ENCODE data around the gene PPT2.

Gene PPT2

DNA sequence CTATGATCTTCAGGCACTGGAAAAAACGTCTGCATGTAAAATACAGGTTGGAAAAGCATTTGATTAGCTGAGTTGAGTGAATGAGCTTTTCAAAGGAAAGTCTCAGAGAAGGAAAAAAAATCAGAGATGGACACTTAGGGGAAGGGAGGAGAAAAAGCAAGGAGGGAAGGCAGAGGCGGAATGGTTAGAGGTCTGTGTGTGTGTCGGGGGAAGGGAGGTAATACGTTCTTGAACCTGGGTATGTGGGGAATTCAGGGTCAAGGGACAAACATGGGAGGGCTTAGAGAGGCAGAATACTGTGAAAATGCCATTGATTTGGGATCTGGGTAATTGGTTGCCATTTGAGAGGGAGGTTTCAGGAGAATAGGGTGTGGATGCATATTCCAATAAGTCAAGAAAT, 7.3 kb upstream of the PPT2 start:
- H3K4me3 ChIP-seq (replicated peaks; ENCODE audit: low read depth, low read length): no peak overlapping the region
- TF ChIP-seq, protein P1, sequence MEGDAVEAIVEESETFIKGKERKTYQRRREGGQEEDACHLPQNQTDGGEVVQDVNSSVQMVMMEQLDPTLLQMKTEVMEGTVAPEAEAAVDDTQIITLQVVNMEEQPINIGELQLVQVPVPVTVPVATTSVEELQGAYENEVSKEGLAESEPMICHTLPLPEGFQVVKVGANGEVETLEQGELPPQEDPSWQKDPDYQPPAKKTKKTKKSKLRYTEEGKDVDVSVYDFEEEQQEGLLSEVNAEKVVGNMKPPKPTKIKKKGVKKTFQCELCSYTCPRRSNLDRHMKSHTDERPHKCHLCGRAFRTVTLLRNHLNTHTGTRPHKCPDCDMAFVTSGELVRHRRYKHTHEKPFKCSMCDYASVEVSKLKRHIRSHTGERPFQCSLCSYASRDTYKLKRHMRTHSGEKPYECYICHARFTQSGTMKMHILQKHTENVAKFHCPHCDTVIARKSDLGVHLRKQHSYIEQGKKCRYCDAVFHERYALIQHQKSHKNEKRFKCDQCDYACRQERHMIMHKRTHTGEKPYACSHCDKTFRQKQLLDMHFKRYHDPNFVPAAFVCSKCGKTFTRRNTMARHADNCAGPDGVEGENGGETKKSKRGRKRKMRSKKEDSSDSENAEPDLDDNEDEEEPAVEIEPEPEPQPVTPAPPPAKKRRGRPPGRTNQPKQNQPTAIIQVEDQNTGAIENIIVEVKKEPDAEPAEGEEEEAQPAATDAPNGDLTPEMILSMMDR (IDR thresholded peaks at IDR 0.05; ENCODE audit: insufficient read depth, low read length, poor library complexity, severe bottlenecking): no peak
- H3K36me3 ChIP-seq (ENCODE audit: control insufficient read depth, insufficient read depth, low read length): no peaks in the 10 kb centered on the region
- DNase-seq (ENCODE audit: extremely low read depth, insufficient read length): no peak
- H3K27me3 ChIP-seq (replicated peaks; ENCODE audit: control insufficient read depth, insufficient read depth, low read length): peaks cover 1% of the 10 kb centered on the region

DNA sequence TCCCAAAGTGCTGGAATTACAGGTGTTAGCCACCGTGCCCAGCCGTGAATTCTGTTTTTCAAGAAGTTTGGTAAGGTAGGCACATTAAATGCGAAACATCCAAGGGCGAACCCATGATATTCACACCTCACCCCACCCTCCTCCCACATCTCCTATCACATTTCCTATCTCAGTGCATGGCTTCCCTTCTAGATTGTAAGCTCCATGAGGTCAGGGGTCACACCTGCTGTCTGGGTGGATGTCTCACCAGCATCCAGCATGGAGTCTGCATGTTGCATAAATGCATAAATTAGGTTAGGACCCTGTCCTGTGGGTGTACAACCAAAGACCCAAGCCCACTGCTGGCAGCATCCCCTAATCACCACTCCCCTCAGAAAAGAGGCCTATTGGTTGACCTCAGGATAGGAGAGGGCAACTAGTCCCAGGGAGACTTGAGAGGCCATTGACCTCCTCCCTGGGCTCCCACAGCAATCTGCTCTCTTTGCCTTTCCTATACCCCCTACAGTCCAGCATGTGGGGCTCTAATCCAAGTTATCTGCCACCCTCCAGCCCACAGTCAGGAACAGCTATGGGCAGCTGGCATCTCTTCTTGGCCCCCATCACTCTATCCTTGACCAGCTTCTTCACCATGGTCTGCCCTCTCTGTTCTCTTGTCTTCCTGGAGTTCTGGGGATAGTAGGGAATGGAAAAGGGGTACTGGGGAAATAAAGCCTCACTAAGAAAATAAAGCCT, 6.4 kb upstream of the PPT2 start:
- no peak for DNase-seq (ENCODE audit: extremely low read depth, insufficient read length)
- TF ChIP-seq, protein P1 (IDR thresholded peaks at IDR 0.05; ENCODE audit: insufficient read depth, low read length, poor library complexity, severe bottlenecking): no peak
- peaks cover 1% of the 10 kb centered on the region for H3K27me3 ChIP-seq (replicated peaks; ENCODE audit: control insufficient read depth, insufficient read depth, low read length)
- no peak overlapping the region for H3K4me3 ChIP-seq (replicated peaks; ENCODE audit: low read depth, low read length)
- no peaks in the 10 kb centered on the region for H3K36me3 ChIP-seq (ENCODE audit: control insufficient read depth, insufficient read depth, low read length)

DNA sequence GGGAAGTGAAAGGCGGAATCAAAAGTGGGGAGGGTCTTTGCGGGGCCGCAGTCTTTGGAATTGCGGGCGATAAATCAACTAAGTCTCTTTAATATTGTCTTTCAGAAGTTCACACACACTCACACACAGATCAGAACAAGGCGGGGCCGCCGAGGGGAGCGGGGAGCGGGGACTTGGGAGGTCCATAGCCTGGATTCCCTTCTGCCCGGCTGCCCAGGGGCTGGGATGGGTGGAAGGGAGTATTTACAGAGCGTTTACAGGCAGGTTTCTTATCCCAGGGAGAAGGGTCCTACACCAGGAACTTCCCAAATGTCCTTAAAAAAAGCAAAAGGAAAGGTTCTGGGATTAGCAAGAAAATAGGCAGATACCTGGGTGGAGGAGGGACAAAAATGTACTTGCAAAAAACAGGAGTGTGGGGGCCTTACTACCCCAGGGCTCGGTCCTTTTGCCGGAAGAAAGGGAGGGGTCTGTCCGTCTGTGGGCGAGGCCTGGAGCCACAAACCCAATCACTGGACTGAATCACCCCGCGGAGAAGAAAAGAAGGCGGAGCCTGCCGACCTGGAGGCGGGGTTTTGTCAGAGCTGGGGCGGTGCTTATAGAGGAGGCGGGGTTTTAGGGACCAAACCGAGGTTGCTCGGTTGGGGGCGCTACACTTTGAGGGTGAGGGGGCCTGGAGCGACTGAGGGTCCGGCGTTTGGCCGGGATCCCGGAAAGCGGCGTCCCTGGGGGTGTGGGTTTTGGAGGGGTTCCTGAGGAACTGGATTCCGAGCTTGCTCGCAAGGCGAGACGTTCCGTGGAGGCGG, 5.5 kb upstream of the PPT2 start:
- Histone ChIP-seq H3K27me3 (replicated peaks; ENCODE audit: control insufficient read depth, insufficient read depth, low read length) (peaks cover 1% of the 10 kb centered on the region), H3K4me3 (replicated peaks; ENCODE audit: low read depth, low read length) (no peak overlapping the region), H3K36me3 (ENCODE audit: control insufficient read depth, insufficient read depth, low read length) (no peaks in the 10 kb centered on the region)
- no peak for DNase-seq (ENCODE audit: extremely low read depth, insufficient read length)
- TF ChIP-seq, protein P1 (IDR thresholded peaks at IDR 0.05; ENCODE audit: insufficient read depth, low read length, poor library complexity, severe bottlenecking): peak; percentile 6

DNA sequence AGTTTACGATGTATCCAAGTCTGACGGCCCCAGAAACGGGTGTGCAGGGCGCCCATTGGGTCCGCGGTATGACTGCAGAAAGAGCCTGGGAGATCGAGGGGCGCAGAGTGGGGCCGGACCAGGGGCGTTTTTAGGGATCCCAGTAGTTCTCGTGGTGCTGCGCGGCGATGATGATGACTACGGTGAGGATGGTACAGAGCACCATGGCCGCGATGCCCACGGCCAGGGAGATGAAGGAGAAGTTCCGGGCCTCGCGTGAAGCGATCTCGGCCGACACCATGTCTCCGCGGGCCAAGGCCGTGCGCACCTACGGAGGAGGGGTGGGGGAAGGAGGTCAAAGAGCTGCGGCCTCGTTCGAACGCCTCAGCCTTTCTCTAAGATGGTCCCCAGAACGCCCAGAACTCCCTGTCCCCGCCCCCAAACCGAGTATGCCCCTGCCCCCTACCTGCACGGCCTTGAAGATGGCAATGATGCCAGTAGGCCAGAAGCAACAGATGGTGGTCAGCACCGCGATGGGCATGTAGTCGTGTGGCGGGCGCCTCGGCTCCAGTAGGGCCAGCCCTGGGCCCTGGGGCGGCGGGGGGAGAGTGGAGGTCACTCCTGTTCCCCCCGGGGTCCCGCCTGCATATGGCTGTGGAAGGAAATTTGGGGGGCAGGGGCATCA, 4.7 kb upstream of the PPT2 start:
- H3K4me3 ChIP-seq (replicated peaks; ENCODE audit: low read depth, low read length): no peak overlapping the region
- TF ChIP-seq, protein P1 (IDR thresholded peaks at IDR 0.05; ENCODE audit: insufficient read depth, low read length, poor library complexity, severe bottlenecking): no peak
- no peak for DNase-seq (ENCODE audit: extremely low read depth, insufficient read length)
- H3K36me3 ChIP-seq (ENCODE audit: control insufficient read depth, insufficient read depth, low read length): no peaks in the 10 kb centered on the region
- H3K27me3 ChIP-seq (replicated peaks; ENCODE audit: control insufficient read depth, insufficient read depth, low read length): peaks cover 1% of the 10 kb centered on the region

DNA sequence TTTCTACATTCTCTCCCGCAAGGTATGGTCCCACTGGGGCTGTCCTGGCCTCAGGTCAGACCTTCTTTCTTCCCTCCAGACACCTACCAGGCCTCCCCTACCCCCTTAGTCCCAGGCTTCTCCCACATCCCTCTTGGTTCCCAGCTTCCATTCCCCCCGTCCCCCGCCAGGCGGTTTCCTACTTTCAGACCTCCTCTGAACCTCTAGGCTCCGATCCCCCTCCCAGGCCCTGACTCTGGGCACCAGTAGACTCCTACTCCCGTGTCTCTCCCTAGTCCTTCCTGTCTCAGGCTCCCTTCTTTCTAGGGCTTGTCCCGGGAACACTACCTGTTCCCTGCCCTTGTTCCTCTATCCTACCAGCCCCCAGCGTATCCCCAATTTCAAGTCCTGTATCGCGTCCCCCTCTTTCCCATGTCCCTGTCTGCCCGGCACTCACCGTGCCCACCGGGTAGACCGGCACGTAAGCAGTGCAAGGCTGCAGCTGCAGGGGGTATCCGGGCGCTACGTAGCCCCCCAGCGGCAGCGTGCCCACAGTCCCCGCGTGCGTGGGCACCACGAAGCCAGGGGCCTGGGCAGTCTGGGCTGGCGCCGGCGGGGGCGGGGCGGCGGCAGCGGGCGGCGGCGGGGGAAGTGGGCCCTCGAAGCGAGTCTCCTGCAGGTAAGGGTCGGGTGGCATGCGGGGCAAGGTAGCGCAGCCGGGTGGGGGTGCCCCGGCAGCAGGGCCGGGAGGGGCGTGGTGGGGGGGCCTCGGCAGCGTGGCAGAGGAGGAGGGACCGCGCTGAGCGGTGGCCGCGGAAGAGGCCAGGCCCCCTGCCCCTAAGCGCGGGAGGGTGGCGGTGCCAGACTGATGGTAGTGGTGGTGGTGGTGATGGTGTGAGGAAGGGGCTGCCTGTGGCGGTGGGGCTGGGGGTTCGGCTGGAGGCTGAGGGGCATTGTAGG, 3.7 kb upstream of the PPT2 start:
- DNase-seq (ENCODE audit: extremely low read depth, insufficient read length): no peak
- TF ChIP-seq, protein P1 (IDR thresholded peaks at IDR 0.05; ENCODE audit: insufficient read depth, low read length, poor library complexity, severe bottlenecking): no peak
- Histone ChIP-seq H3K27me3 (replicated peaks; ENCODE audit: control insufficient read depth, insufficient read depth, low read length) (peaks cover 1% of the 10 kb centered on the region), H3K4me3 (replicated peaks; ENCODE audit: low read depth, low read length) (no peak overlapping the region), H3K36me3 (ENCODE audit: control insufficient read depth, insufficient read depth, low read length) (no peaks in the 10 kb centered on the region)
